GM23338 (cell line): ENCODE results near the gene XYLB. TPM values are rescaled to one million over a fixed set of nuclear protein-coding genes. Genes with fewer than 3 reads are reported as not detected.

Experiments
- ATAC-seq: fragments of 200-7000 bp; cut with Tn5 transposase; 3 replicates; pipeline ENCODE4 v1.9.1; 2020
- DNase-seq: peaks from one replicate; pipeline ENCODE4 v3.0.0-alpha.2; 2015; ENCODE audit warnings: low spot score
- H2AFZ ChIP-seq: fragments of 200-600 bp; sonication (generic); 2 replicates; pipeline ENCODE4 v1.8.0; 2016; ENCODE audit warnings: antibody characterized with exemption, mild to moderate bottlenecking, moderate library complexity
- H3F3A ChIP-seq: fragments of 200-600 bp; sonication (generic); replicated peaks from 2 replicates; pipeline ENCODE4 v1.8.0; 2017; ENCODE audit warnings: antibody characterized with exemption, mixed run types, low read depth
- H3K27ac ChIP-seq: fragments of 200-600 bp; sonication (generic); 2 replicates; pipeline ENCODE4 v1.6.1; 2016; ENCODE audit warnings: low read depth
- H3K27me3 ChIP-seq: fragments of 200-600 bp; sonication (generic); 2 replicates; pipeline ENCODE4 v1.8.0; 2016; ENCODE audit warnings: mild to moderate bottlenecking, mixed run types, moderate library complexity; ENCODE audit not compliant: insufficient read depth
- H3K36me3 ChIP-seq: fragments of 200-600 bp; sonication (generic); 2 replicates; pipeline ENCODE4 v1.8.0; 2016; ENCODE audit warnings: mild to moderate bottlenecking; ENCODE audit not compliant: insufficient read depth
- H3K4me1 ChIP-seq: fragments of 200-600 bp; sonication (generic); 2 replicates; pipeline ENCODE4 v1.8.0; 2016; ENCODE audit warnings: mild to moderate bottlenecking, moderate library complexity; ENCODE audit not compliant: insufficient read depth
- H3K4me2 ChIP-seq: fragments of 200-600 bp; sonication (generic); 2 replicates; pipeline ENCODE4 v1.7.1; 2017; ENCODE audit warnings: mixed run types
- H3K4me3 ChIP-seq: fragments of 200-600 bp; sonication (generic); 2 replicates; pipeline ENCODE4 v1.6.1; 2016; ENCODE audit warnings: mixed run types
- H3K79me2 ChIP-seq: fragments of 200-600 bp; sonication (generic); replicated peaks from 2 replicates; pipeline ENCODE4 v1.8.0; 2017; ENCODE audit warnings: mild to moderate bottlenecking; ENCODE audit not compliant: insufficient read depth
- H3K9me2 ChIP-seq: fragments of 200-600 bp; sonication (generic); 2 replicates; pipeline ENCODE4 v1.8.0; 2017; ENCODE audit not compliant: insufficient read depth
- H4K20me1 ChIP-seq: fragments of 200-600 bp; sonication (generic); replicated peaks from 2 replicates; pipeline ENCODE4 v1.8.0; 2017; ENCODE audit warnings: mild to moderate bottlenecking; ENCODE audit not compliant: insufficient read depth
- H3K27ac Mint-ChIP-seq: 2 replicates; pipeline ENCODE4 v1.8.0; 2020; ENCODE audit warnings: inconsistent platforms, mild to moderate bottlenecking, moderate library complexity, mixed read lengths
- H3K27me3 Mint-ChIP-seq: 3 replicates; pipeline ENCODE4 v1.8.0; 2022; ENCODE audit warnings: low read depth, mild to moderate bottlenecking, moderate library complexity, mixed read lengths, inconsistent platforms; ENCODE audit not compliant: insufficient read depth, poor library complexity
- H3K36me3 Mint-ChIP-seq: 3 replicates; pipeline ENCODE4 v1.8.0; 2021; ENCODE audit warnings: low read depth, mild to moderate bottlenecking, inconsistent platforms, moderate library complexity, mixed read lengths
- H3K4me1 Mint-ChIP-seq: 3 replicates; pipeline ENCODE4 v1.8.0; 2020; ENCODE audit warnings: mild to moderate bottlenecking, inconsistent platforms, mixed read lengths
- H3K4me3 Mint-ChIP-seq: 3 replicates; pipeline ENCODE4 v1.8.0; 2021; ENCODE audit warnings: moderate library complexity, mild to moderate bottlenecking, inconsistent platforms, mixed read lengths
- H3K9me3 Mint-ChIP-seq: 3 replicates; pipeline ENCODE4 v1.8.0; 2020; ENCODE audit warnings: moderate library complexity, mild to moderate bottlenecking, inconsistent platforms, mixed read lengths
- CREB1 ChIP-seq: fragments of 250-450 bp; sonication (Bioruptor Pico); IDR thresholded peaks from 2 replicates; pipeline ENCODE4 v1.5.0; 2020; ENCODE audit warnings: low read depth, mild to moderate bottlenecking, moderate library complexity
- CTCF ChIP-seq, 2 experiments: fragments of 200-600 bp in 1 of 2; sonication (generic) in 1 of 2; conservative IDR thresholded peaks; 2 replicates each; pipeline versions ENCODE4 v1.5.1 to v1.6.1; 2016 to 2017; ENCODE audit warnings: antibody characterized with exemption in 2 of 2, low read depth in 2 of 2, mild to moderate bottlenecking in 2 of 2, moderate library complexity in 1 of 2
- EZH2 ChIP-seq: fragments of 200-600 bp; sonication (generic); IDR thresholded peaks from one replicate; pipeline ENCODE4 v1.8.0; 2017; ENCODE audit warnings: antibody characterized with exemption, mild to moderate bottlenecking, low read depth; ENCODE audit not compliant: unreplicated experiment
- EZH2phosphoT487 ChIP-seq: fragments of 200-600 bp; sonication (generic); IDR thresholded peaks from one replicate; pipeline ENCODE4 v1.8.1; 2018; ENCODE audit warnings: antibody characterized with exemption; ENCODE audit not compliant: unreplicated experiment
- JUNB ChIP-seq: IDR thresholded peaks from one replicate; pipeline ENCODE4 v1.6.1; 2016; ENCODE audit warnings: antibody characterized with exemption; ENCODE audit not compliant: unreplicated experiment
- NANOG ChIP-seq: IDR thresholded peaks from 2 replicates; pipeline ENCODE4 v1.6.1; 2016; ENCODE audit warnings: antibody characterized with exemption, borderline replicate concordance
- POLR2AphosphoS5 ChIP-seq: IDR thresholded peaks from 2 replicates; pipeline ENCODE4 v1.6.1; 2016; ENCODE audit warnings: antibody characterized with exemption, low read depth
- REST ChIP-seq: IDR thresholded peaks from one replicate; pipeline ENCODE4 v1.6.1; 2018; ENCODE audit warnings: antibody characterized with exemption; ENCODE audit not compliant: unreplicated experiment
- ZNF114 ChIP-seq: fragments of 250-450 bp; sonication (Bioruptor Pico); IDR thresholded peaks from 2 replicates; pipeline ENCODE4 v1.5.0; 2020; ENCODE audit warnings: mild to moderate bottlenecking, moderate library complexity
- ZNF331 ChIP-seq: fragments of 250-450 bp; sonication (Bioruptor Pico); IDR thresholded peaks from 2 replicates; pipeline ENCODE4 v1.5.0; 2020; ENCODE audit warnings: low read depth, mild to moderate bottlenecking, moderate library complexity
- ZNF462 ChIP-seq: fragments of 250-450 bp; sonication (Bioruptor Pico); IDR thresholded peaks from 2 replicates; pipeline ENCODE4 v1.5.0; 2020; ENCODE audit warnings: mild to moderate bottlenecking, moderate library complexity
- polyA plus RNA-seq: library from polyadenylated mRNA; unstranded; fragments of >200 nt; fragmentation: Nextera tagmentation; extraction: Ambion mirVana; gene quantifications from 2 replicates; pipeline ENCODE4 v1.2.1, GENCODE V29; 2016
- total RNA-seq: library from RNA; depleted of rRNA; stranded (reverse); fragments of >200 nt; shearing (Covaris generic); gene quantifications from 2 replicates; pipeline ENCODE4 v1.2.3, GENCODE V29; 2014

The XYLB gene
- total and polyA plus RNA-seq, 2 experiments from 2014 or later: 1.6 to 3.3 TPM

- peak overlapping the region; percentile 72; the same call in 1 of the 2 replicates for H2AFZ ChIP-seq
- Mint-ChIP-seq H3K36me3 (no peaks in the 10 kb centered on the region), H3K4me1 (no peaks in the 10 kb centered on the region), H3K9me3 (no peaks in the 10 kb centered on the region), H3K27me3 (peaks cover 4% of the 10 kb centered on the region), H3K27ac (no peak overlapping the region), H3K4me3 (no peak overlapping the region)
- no peaks in the 10 kb centered on the region for H3K4me1 ChIP-seq
- no peaks in the 10 kb centered on the region for H3K9me2 ChIP-seq
- H3K36me3 ChIP-seq: no peaks in the 10 kb centered on the region
- TF ChIP-seq POLR2AphosphoS5: no peak
- TF ChIP-seq NANOG: no peak
- no peak for TF ChIP-seq ZNF331 (CRISPR knock-in tag)
- TF ChIP-seq CREB1 (CRISPR knock-in tag): no peak
- no peak for TF ChIP-seq JUNB
- TF ChIP-seq EZH2phosphoT487: no peak
- TF ChIP-seq REST: no peak
- TF ChIP-seq ZNF462 (CRISPR knock-in tag): no peak
- no peak for TF ChIP-seq ZNF114
- no peak for TF ChIP-seq EZH2
- TF ChIP-seq CTCF (conservative IDR thresholded peaks at IDR 0.05; ENCODE audit: low read depth in 2 of 2): no peak
- H3K27me3 ChIP-seq: no peaks in the 10 kb centered on the region
- no peaks in the 10 kb centered on the region for H3K79me2 ChIP-seq
- ATAC-seq: no peak
- H3F3A ChIP-seq: no peaks in the 10 kb centered on the region
- H4K20me1 ChIP-seq: no peaks in the 10 kb centered on the region
- no peak for DNase-seq
- H3K27ac ChIP-seq: no peak overlapping the region
- no peak overlapping the region for H3K4me2 ChIP-seq
- H3K4me3 ChIP-seq: no peak overlapping the region
These were observed 11.3 kb upstream of the XYLB start for GRCh38 chr3:38335263-38335662.
